Mucosa of descending colon (tissue), 3 donors: ENCODE results near the gene ERC2. TPM values are rescaled to one million over a fixed set of nuclear protein-coding genes. Genes with fewer than 3 reads are reported as not detected.

Source experiments
- ATAC-seq: fragments of 200-7000 bp; cut with Tn5 transposase; one replicate; pipeline ENCODE4 v1.9.1; 2020; ENCODE audit warnings: mild to moderate bottlenecking, moderate library complexity
- DNase-seq, 3 donors: peaks; one replicate each; pipeline ENCODE4 v3.0.0-alpha.2; 2020
- H3K36me3 ChIP-seq: fragments of 200-600 bp; one replicate; pipeline ENCODE4 v1.8.0; 2021; ENCODE audit warnings: low read depth, mild to moderate bottlenecking
- H3K4me1 ChIP-seq: fragments of 200-600 bp; one replicate; pipeline ENCODE4 v1.8.0; 2021; ENCODE audit warnings: low read depth, mild to moderate bottlenecking
- H3K4me3 ChIP-seq: fragments of 200-600 bp; one replicate; pipeline ENCODE4 v1.8.0; 2021; ENCODE audit warnings: mild to moderate bottlenecking
- H3K9me3 ChIP-seq: fragments of 200-600 bp; one replicate; pipeline ENCODE4 v1.8.0; 2021; ENCODE audit warnings: mild to moderate bottlenecking
- intact Hi-C, 2 donors: fragments of 100-400 bp; cut with DNase I in 1 of 2; cut with micrococcal nuclease in 1 of 2; formaldehyde crosslinking; loops; one replicate each; pipeline versions ENCODE4 v1.11.0 to v1.11.1; 2022; cut with DNase I, micrococcal nuclease
- total RNA-seq, 3 donors: library from RNA; stranded (reverse); fragmentation: NEBNext Ultra II Directional in 2 of 3; extraction: Animal tissue kit (Norgen Biotek cat#: 25700) in 2 of 3; gene quantifications; one replicate each; pipeline versions ENCODE4 v1.2.1 to v1.2.4, GENCODE V29; 2021 to 2023
- TF ChIP-seq, protein P1 (sequence below): fragments of 200-600 bp; IDR thresholded peaks from one replicate; pipeline ENCODE4 v1.8.0; 2022; ENCODE audit warnings: antibody characterized with exemption, mild to moderate bottlenecking
- donor health status: DM: no; HTN: no; CAD: no; lungs with moderate emphysema.
- donor health status: DM: no; HTN: no; CAD: no.
- donor health status: DM: no; HTN: yes; CAD: no.

ERC2 gene
- total RNA-seq, 3 donors from 2014 or later: 0.06 to 1.8 (median 0.43) TPM

DNA sequence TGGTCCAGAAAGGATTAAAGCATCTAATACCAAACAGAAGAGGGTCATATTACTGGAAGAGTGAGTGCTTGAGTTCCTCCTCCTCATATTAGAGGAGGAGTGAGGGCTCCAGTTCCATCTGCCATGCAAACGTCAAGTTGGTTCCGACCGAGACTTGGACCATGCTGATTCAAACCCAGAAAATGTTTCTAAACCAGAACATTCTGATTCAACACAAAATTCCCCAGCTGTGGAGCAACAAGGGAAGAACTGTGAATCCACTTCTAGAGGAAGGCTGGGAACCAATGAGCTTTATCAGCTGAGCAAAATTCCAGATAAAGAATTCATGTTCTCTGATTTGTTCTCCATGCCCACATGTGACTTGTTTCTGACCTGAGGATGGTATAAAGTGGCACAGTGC, 845.5 kb downstream of the ERC2 start:
- Histone ChIP-seq H3K4me1 (peaks cover 7% of the 10 kb centered on the region), H3K4me3 (no peak overlapping the region), H3K9me3 (no peaks in the 10 kb centered on the region), H3K36me3 (no peaks in the 10 kb centered on the region)
- TF ChIP-seq, protein P1, sequence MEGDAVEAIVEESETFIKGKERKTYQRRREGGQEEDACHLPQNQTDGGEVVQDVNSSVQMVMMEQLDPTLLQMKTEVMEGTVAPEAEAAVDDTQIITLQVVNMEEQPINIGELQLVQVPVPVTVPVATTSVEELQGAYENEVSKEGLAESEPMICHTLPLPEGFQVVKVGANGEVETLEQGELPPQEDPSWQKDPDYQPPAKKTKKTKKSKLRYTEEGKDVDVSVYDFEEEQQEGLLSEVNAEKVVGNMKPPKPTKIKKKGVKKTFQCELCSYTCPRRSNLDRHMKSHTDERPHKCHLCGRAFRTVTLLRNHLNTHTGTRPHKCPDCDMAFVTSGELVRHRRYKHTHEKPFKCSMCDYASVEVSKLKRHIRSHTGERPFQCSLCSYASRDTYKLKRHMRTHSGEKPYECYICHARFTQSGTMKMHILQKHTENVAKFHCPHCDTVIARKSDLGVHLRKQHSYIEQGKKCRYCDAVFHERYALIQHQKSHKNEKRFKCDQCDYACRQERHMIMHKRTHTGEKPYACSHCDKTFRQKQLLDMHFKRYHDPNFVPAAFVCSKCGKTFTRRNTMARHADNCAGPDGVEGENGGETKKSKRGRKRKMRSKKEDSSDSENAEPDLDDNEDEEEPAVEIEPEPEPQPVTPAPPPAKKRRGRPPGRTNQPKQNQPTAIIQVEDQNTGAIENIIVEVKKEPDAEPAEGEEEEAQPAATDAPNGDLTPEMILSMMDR: no peak
- intact Hi-C loops: no loop called here
- no peak for DNase-seq
- ATAC-seq: no peak

DNA sequence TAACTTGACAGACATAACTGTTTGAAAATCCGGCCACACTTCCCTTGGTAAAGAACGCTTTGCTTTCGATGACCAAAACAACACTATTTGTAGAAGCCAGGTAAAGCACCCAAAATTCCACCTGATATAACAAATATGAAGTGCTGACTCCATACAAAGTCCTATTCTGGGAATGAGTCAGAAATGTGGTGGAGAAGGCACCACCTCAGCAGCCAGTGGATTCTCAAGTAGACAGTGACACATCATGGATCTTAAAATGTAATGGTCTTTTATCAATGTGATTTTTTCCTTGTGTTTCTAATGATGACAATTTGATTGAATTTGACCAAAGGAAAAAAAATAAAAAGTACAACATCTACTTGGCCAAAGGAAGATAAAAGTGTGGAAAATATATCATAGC, 846.2 kb downstream of the ERC2 start:
- no peak overlapping the region for H3K4me3 ChIP-seq
- intact Hi-C loops: no loop called here
- TF ChIP-seq, protein P1: no peak
- ATAC-seq: no peak
- peaks cover 7% of the 10 kb centered on the region for H3K4me1 ChIP-seq
- no peaks in the 10 kb centered on the region for H3K36me3 ChIP-seq
- H3K9me3 ChIP-seq: no peaks in the 10 kb centered on the region
- DNase-seq: no peak

DNA sequence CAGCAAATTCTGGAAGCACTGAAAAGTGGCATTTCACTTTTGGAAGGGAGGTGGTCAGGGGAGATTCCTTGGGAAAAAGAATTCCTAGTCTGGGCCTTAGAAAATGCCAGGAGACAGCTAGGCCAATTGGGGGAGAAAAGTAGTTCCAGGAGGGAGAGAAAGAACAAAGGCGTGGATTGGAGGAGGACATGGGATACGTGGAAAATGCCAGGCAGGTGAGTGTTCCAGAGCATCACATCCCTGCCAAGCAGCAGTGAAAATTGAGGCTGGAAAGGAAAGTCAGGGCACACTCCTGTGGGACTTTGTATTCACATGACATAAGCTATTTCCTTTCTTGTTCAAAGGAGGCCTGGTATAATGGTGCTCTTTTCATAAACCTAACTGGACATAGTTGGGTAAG, 846.6 kb downstream of the ERC2 start:
- DNase-seq: no peak
- Histone ChIP-seq H3K36me3 (no peaks in the 10 kb centered on the region), H3K4me1 (peaks cover 7% of the 10 kb centered on the region), H3K4me3 (no peak overlapping the region), H3K9me3 (no peaks in the 10 kb centered on the region)
- intact Hi-C loops: no loop called here
- no peak for ATAC-seq
- TF ChIP-seq, protein P1: no peak

DNA sequence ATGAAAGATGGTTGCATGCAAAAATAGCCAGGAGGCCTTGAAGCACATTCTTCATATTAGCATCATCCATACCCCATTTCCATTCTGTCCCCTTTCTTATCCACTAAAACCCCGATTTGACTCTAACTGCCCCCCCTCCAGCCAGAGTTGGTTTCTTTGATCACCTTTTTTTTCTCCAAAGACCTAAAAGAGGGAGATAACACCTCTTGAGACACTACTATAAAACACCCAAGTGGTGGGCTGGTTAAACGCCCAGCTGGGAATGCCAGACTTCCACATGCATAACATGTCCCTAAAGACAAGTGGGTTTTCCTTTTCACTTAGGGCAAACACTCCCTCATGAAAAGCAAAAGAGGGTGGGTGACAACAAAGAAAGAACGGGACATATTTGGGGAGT, 847.2 kb downstream of the ERC2 start:
- H3K9me3 ChIP-seq: no peaks in the 10 kb centered on the region
- TF ChIP-seq, protein P1: no peak
- H3K36me3 ChIP-seq: no peaks in the 10 kb centered on the region
- peaks cover 7% of the 10 kb centered on the region for H3K4me1 ChIP-seq
- intact Hi-C loops: no loop called here
- no peak for DNase-seq
- H3K4me3 ChIP-seq: no peak overlapping the region
- no peak for ATAC-seq

DNA sequence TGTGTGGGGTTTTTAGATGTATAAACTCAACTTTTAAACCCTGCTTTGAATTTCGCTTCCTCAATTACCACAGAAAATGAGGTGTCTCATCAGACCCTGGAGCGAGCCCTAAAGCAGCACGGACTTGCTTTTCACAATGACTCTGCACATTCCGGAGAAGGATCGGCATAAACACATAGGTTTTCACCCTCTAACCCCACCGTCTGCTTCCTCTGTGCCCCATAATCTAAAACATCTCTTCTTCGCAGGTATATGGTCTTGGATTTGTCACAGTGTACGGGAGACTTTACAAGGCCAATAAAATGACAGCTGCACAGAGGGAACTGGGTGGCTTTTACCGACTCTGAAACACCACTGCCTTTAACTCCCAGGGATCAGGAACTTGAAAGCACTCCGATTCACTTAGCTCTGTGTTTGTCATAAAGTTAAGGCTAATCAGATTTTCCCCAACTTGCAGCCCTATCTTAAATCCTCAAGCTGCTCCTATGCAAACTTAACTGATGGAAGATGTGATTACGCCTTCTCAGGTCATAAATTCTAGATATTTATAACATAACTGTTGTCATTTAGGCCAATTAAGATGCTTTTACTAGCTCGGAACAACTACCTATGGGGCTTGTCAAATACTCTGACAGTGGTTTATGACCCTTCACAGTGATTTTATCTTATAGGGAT, 847.8 kb downstream of the ERC2 start:
- ATAC-seq: peak; percentile 94
- DNase-seq: peak in 1 of 3 donors; percentile 41
- H3K4me3 ChIP-seq: no peak overlapping the region
- H3K4me1 ChIP-seq: peaks cover 7% of the 10 kb centered on the region
- no peaks in the 10 kb centered on the region for H3K36me3 ChIP-seq
- intact Hi-C loops: no loop called here
- TF ChIP-seq, protein P1: no peak
- H3K9me3 ChIP-seq: no peaks in the 10 kb centered on the region
